H1 (cell line): ENCODE data around the gene ACVR1. TPM values are rescaled to one million over a fixed set of nuclear protein-coding genes. Genes with fewer than 3 reads are reported as not detected.

Source experiments
- CTCF ChIA-PET: fragments of 300-600 bp; sonication (Branson Sonifier 250); formaldehyde crosslinking; loops from one replicate; lab custom pipeline; 2021; ENCODE audit not compliant: partially characterized antibody; lab: Charles Lee
- POLR2A ChIA-PET: fragments of 300-600 bp; sonication (Branson Sonifier 250); formaldehyde crosslinking; loops from one replicate; lab custom pipeline; 2021; ENCODE audit warnings: inconsistent platforms; ENCODE audit not compliant: partially characterized antibody; lab: Charles Lee
- DNase-seq, 2 experiments: peaks; one replicate each; pipeline versions ENCODE4 v3.0.0 to v3.0.0-alpha.2; 2010 to 2022; ENCODE audit warnings: low spot score in 2 of 2, low read depth in 1 of 2, mixed read lengths in 1 of 2
- FAIRE-seq: peaks from 2 replicates; lab custom pipeline; 2011; peaks lifted over from hg19 to GRCh38; lab: Jason Lieb, UNC
- H2AFZ ChIP-seq: 2 replicates; pipeline ENCODE4 v1.8.1; 2012; ENCODE audit warnings: low read length, inconsistent platforms
- H2AK5ac ChIP-seq: 2 replicates; pipeline ENCODE4 v1.6.1; 2013; ENCODE audit warnings: low read depth, low read length
- H2BK120ac ChIP-seq: replicated peaks from 2 replicates; pipeline ENCODE3; 2013; ENCODE audit warnings: low read depth, low read length, inconsistent platforms
- H2BK12ac ChIP-seq: 2 replicates; pipeline ENCODE4 v1.6.1; 2013; ENCODE audit warnings: low read depth, low read length
- H2BK15ac ChIP-seq: 2 replicates; pipeline ENCODE4 v1.6.1; 2013; ENCODE audit warnings: low read length
- H2BK20ac ChIP-seq: 2 replicates; pipeline ENCODE4 v1.6.1; 2013; ENCODE audit warnings: low read length
- H2BK5ac ChIP-seq: 2 replicates; pipeline ENCODE4 v1.6.1; 2013; ENCODE audit warnings: low read depth, low read length
- H3K14ac ChIP-seq: 2 replicates; pipeline ENCODE4 v1.6.1; 2013; ENCODE audit warnings: inconsistent platforms; ENCODE audit not compliant: insufficient read length
- H3K18ac ChIP-seq: 2 replicates; pipeline ENCODE4 v1.6.1; 2013; ENCODE audit warnings: low read length; ENCODE audit errors: extremely low read depth
- H3K23ac ChIP-seq: 2 replicates; pipeline ENCODE4 v1.6.1; 2013; ENCODE audit warnings: inconsistent platforms; ENCODE audit not compliant: insufficient read length
- H3K23me2 ChIP-seq: 2 replicates; pipeline ENCODE4 v1.6.1; 2013; ENCODE audit warnings: low read depth, low read length
- H3K27ac ChIP-seq: 2 replicates; pipeline ENCODE4 v1.6.1; 2011; ENCODE audit warnings: low read depth, low read length, inconsistent platforms
- H3K27me3 ChIP-seq, 4 experiments: replicated peaks in 1 of 4; 1 replicate in 1 of 4; 2 replicates in 3 of 4; pipeline versions ENCODE4 v1.6.1 to v1.8.1; 2011 to 2013; ENCODE audit warnings: low read length in 3 of 4, mild to moderate bottlenecking in 3 of 4, inconsistent platforms in 2 of 4, mixed read lengths in 2 of 4, moderate library complexity in 1 of 4; ENCODE audit not compliant: control insufficient read depth in 3 of 4, insufficient read depth in 3 of 4; ENCODE audit errors: extremely low read depth in 1 of 4
- H3K36me3 ChIP-seq, 4 experiments: 2 replicates each; pipeline versions ENCODE4 v1.6.1 to v1.8.1; 2011 to 2013; ENCODE audit warnings: mild to moderate bottlenecking in 4 of 4, low read length in 3 of 4, moderate library complexity in 2 of 4, control low read depth in 1 of 4, inconsistent platforms in 1 of 4; ENCODE audit not compliant: insufficient read depth in 4 of 4, control insufficient read depth in 2 of 4
- H3K4ac ChIP-seq: replicated peaks from 2 replicates; pipeline ENCODE3; 2013; ENCODE audit warnings: low read length, low read depth, mixed read lengths, inconsistent platforms; ENCODE audit not compliant: insufficient read length
- H3K4me1 ChIP-seq, 4 experiments: replicated peaks in 1 of 4; 1 replicate in 1 of 4; 2 replicates in 3 of 4; pipeline versions ENCODE4 v1.6.1 to v1.8.1; 2011 to 2013; ENCODE audit warnings: low read length in 3 of 4, inconsistent platforms in 2 of 4, mixed read lengths in 1 of 4; ENCODE audit not compliant: insufficient read depth in 4 of 4, control insufficient read depth in 3 of 4
- H3K4me2 ChIP-seq, 2 experiments: 2 replicates each; pipeline versions ENCODE4 v1.6.1 to v1.8.1; 2011 to 2013; ENCODE audit warnings: low read depth in 2 of 2, low read length in 2 of 2, control low read depth in 1 of 2, inconsistent platforms in 1 of 2, mild to moderate bottlenecking in 1 of 2; ENCODE audit not compliant: insufficient read depth in 1 of 2
- H3K4me3 ChIP-seq, 4 experiments: fragments of 200-600, 300-600 bp in 1 of 4; sonication (generic), shearing (Covaris generic), sonication (Bioruptor Twin) in 1 of 4; 2 replicates each; pipeline versions ENCODE4 v1.5.1 to v1.8.1; 2011 to 2016; ENCODE audit warnings: low read length in 4 of 4, low read depth in 3 of 4, control low read depth in 2 of 4, inconsistent platforms in 2 of 4, mild to moderate bottlenecking in 2 of 4, mixed read lengths in 1 of 4, moderate library complexity in 1 of 4; ENCODE audit not compliant: insufficient read depth in 2 of 4; ENCODE audit errors: extremely low read depth in 1 of 4
- H3K56ac ChIP-seq: replicated peaks from 2 replicates; pipeline ENCODE3; 2013; ENCODE audit warnings: low read depth, mild to moderate bottlenecking, mixed read lengths, low read length, inconsistent platforms; ENCODE audit not compliant: insufficient read length
- H3K79me1 ChIP-seq: 2 replicates; pipeline ENCODE4 v1.6.1; 2013; ENCODE audit warnings: low read depth, low read length, control low read depth
- H3K79me2 ChIP-seq, 2 experiments: 2 replicates each; pipeline versions ENCODE4 v1.6.1 to v1.8.1; 2012 to 2013; ENCODE audit warnings: low read length in 2 of 2, mild to moderate bottlenecking in 2 of 2, inconsistent platforms in 1 of 2; ENCODE audit not compliant: insufficient read depth in 2 of 2, control insufficient read depth in 1 of 2
- H3K9ac ChIP-seq, 4 experiments: replicated peaks in 1 of 4; 1 replicate in 1 of 4; 2 replicates in 3 of 4; pipeline versions ENCODE4 v1.6.1 to v1.8.1; 2011 to 2013; ENCODE audit warnings: low read depth in 3 of 4, low read length in 3 of 4, control low read depth in 2 of 4, mild to moderate bottlenecking in 2 of 4, moderate library complexity in 2 of 4, inconsistent platforms in 1 of 4; ENCODE audit errors: extremely low read depth in 1 of 4
- H3K9me3 ChIP-seq, 2 experiments: 2 replicates each; pipeline versions ENCODE4 v1.6.1 to v1.8.1; 2012 to 2013; ENCODE audit warnings: mild to moderate bottlenecking in 2 of 2, moderate library complexity in 2 of 2, control low read depth in 1 of 2, inconsistent platforms in 1 of 2, low read depth in 1 of 2, low read length in 1 of 2, mixed read lengths in 1 of 2; ENCODE audit not compliant: insufficient read depth in 2 of 2
- H4K20me1 ChIP-seq, 2 experiments: replicated peaks in 1 of 2; 2 replicates each; pipeline versions ENCODE3 to v1.8.1; 2011 to 2013; ENCODE audit warnings: inconsistent platforms in 2 of 2, low read length in 2 of 2, mild to moderate bottlenecking in 1 of 2; ENCODE audit not compliant: insufficient read depth in 2 of 2, control insufficient read depth in 1 of 2
- H4K5ac ChIP-seq: 2 replicates; pipeline ENCODE4 v1.6.1; 2013; ENCODE audit warnings: low read length, low read depth, mixed read lengths, inconsistent platforms; ENCODE audit not compliant: insufficient read length
- H4K8ac ChIP-seq: 2 replicates; pipeline ENCODE4 v1.8.0; 2013; ENCODE audit warnings: mild to moderate bottlenecking, moderate library complexity, low read length, inconsistent platforms; ENCODE audit not compliant: insufficient read depth; ENCODE audit errors: extremely low read depth
- H4K91ac ChIP-seq: replicated peaks from 2 replicates; pipeline ENCODE3; 2013; ENCODE audit warnings: low read length, mixed read lengths, inconsistent platforms; ENCODE audit not compliant: insufficient read length
- ASH2L ChIP-seq: fragments of 200-600, 300-600 bp; sonication (generic); IDR thresholded peaks from one replicate; pipeline ENCODE4 v1.7.1; 2017; ENCODE audit warnings: low read length
- ATF3 ChIP-seq: IDR thresholded peaks from 2 replicates; pipeline ENCODE4 v1.6.1; 2011; ENCODE audit warnings: low read depth, mild to moderate bottlenecking, low read length; ENCODE audit not compliant: insufficient read depth
- CTBP2 ChIP-seq: IDR thresholded peaks from 2 replicates; pipeline ENCODE4 v1.7.0; 2011; ENCODE audit warnings: borderline replicate concordance, mild to moderate bottlenecking, moderate library complexity, mixed read lengths, low read length; ENCODE audit not compliant: insufficient read depth, insufficient read length
- GTF2F1 ChIP-seq: IDR thresholded peaks from 2 replicates; pipeline ENCODE4 v1.6.1; 2012; ENCODE audit warnings: low read depth, low read length, improper control_type of control experiment, borderline replicate concordance
- NANOG ChIP-seq: IDR thresholded peaks from 2 replicates; pipeline ENCODE4 v1.6.1; 2011; ENCODE audit warnings: low read length, low read depth, mild to moderate bottlenecking, inconsistent platforms; ENCODE audit not compliant: insufficient read depth, poor library complexity, severe bottlenecking
- POLR2A ChIP-seq, 2 experiments: IDR thresholded peaks; 1 replicate in 1 of 2; 2 replicates in 1 of 2; pipeline ENCODE4 v1.6.1; 2011; ENCODE audit warnings: low read depth in 2 of 2, low read length in 2 of 2, mild to moderate bottlenecking in 2 of 2; ENCODE audit errors: control extremely low read depth in 1 of 2
- POLR2AphosphoS5 ChIP-seq: IDR thresholded peaks from 2 replicates; pipeline ENCODE4 v1.6.1; 2011; ENCODE audit warnings: low read depth, low read length
- SIX5 ChIP-seq: IDR thresholded peaks from 2 replicates; pipeline ENCODE4 v1.6.1; 2011; ENCODE audit warnings: mild to moderate bottlenecking, low read depth, low read length
- SRF ChIP-seq: IDR thresholded peaks from 2 replicates; pipeline ENCODE4 v1.6.1; 2011; ENCODE audit warnings: mild to moderate bottlenecking, low read depth, low read length, moderate library complexity
- WGBS, 2 experiments: shearing (Covaris generic) in 1 of 2; methylation state at CpG; one replicate each; pipeline versions ENCODE4 v1.1.6 to v1.1.7; 2013 to 2015; ENCODE audit warnings: low lambda C conversion rate in 2 of 2, mixed read lengths in 2 of 2, inconsistent platforms in 1 of 2, low coverage in 1 of 2, missing lambda C conversion rate in 1 of 2; ENCODE audit not compliant: insufficient replicate concordance in 2 of 2, insufficient coverage in 1 of 2, insufficient read length in 1 of 2; ENCODE audit errors: extremely low coverage in 1 of 2, missing lambda C conversion rate in 1 of 2; 5-methylcytosine and 5-hydroxymethylcytosine counted together
- polyA plus RNA-seq, 7 experiments: library from polyadenylated mRNA; depleted of rRNA in 3 of 7; stranded (reverse) in 5 of 7; unstranded in 2 of 7; fragments of >200 nt in 5 of 7; fragments of 200-250 nt in 2 of 7; gene quantifications; 1 replicate in 5 of 7; 2 replicates in 1 of 7; 4 replicates in 1 of 7; pipeline versions ENCODE4 v1.2.1 to v1.2.3, GENCODE V29; 2011 to 2013; ENCODE audit warnings: missing spikeins in 2 of 7, mixed read lengths in 2 of 7
- total RNA-seq: library from RNA; stranded (reverse); fragmentation: NEBNext Ultra II Directional; extraction: Animal tissue kit (Norgen Biotek cat#: 25700); gene quantifications from 2 replicates; pipeline ENCODE4 v1.2.1, GENCODE V29; 2021

Gene ACVR1
- total and polyA plus RNA-seq, 2 of the 8 experiments (the other 6 are each of a cell fraction or from before 2014, with no cell fraction given) = 8.5 to 17.7 TPM

- H2AFZ ChIP-seq = no peak overlapping the region
- H4K5ac ChIP-seq = no peak overlapping the region
- no peak for TF ChIP-seq CTBP2
- no peak for TF ChIP-seq ASH2L
- TF ChIP-seq NANOG = no peak
- TF ChIP-seq POLR2A (IDR thresholded peaks at IDR 0.05; ENCODE audit: control extremely low read depth in 1 of 2, low read depth in 2 of 2, low read length in 2 of 2) = no peak
- TF ChIP-seq SRF = no peak
- TF ChIP-seq GTF2F1 = no peak
- no peak for TF ChIP-seq SIX5
- TF ChIP-seq ATF3 = no peak
- TF ChIP-seq POLR2AphosphoS5 = no peak
- no peak overlapping the region for H3K4me2 ChIP-seq
- H3K4me3 ChIP-seq = no peak overlapping the region
- H3K36me3 ChIP-seq = no peaks in the 10 kb centered on the region
- H4K20me1 ChIP-seq = no peaks in the 10 kb centered on the region
- H3K79me1 ChIP-seq = no peaks in the 10 kb centered on the region
- H3K18ac ChIP-seq = no peak overlapping the region
- H2BK20ac ChIP-seq = no peak overlapping the region
- no peaks in the 10 kb centered on the region for H3K79me2 ChIP-seq
- FAIRE-seq = no peak
- no peak overlapping the region for H3K14ac ChIP-seq
- H2BK5ac ChIP-seq = no peak overlapping the region
- H2BK12ac ChIP-seq = no peak overlapping the region
- no peak overlapping the region for H3K9ac ChIP-seq
- no peak overlapping the region for H3K27ac ChIP-seq
- no peak overlapping the region for H2BK15ac ChIP-seq
- H3K56ac ChIP-seq = no peak overlapping the region
- no peak overlapping the region for H2AK5ac ChIP-seq
- H4K8ac ChIP-seq = no peak overlapping the region
- peaks cover 0 to 9% (median 6%) of the 10 kb centered on the region in 4 experiments; a peak in 4 of 7 replicates for H3K4me1 ChIP-seq
- no peaks in the 10 kb centered on the region; a peak in 2 of 7 replicates for H3K27me3 ChIP-seq
- H3K4ac ChIP-seq = no peak overlapping the region
- no peak overlapping the region for H3K23ac ChIP-seq
- 88% methylated on average over 5 of the region's 5 CpGs; no CpG with 5 or more reads in 1 of the 2 experiments for WGBS, 2 experiments
- no peak for DNase-seq
- no peaks in the 10 kb centered on the region for H3K9me3 ChIP-seq
- H3K23me2 ChIP-seq = no peaks in the 10 kb centered on the region
- H2BK120ac ChIP-seq = no peak overlapping the region
- H4K91ac ChIP-seq = no peak overlapping the region
- POLR2A ChIA-PET = no interaction called here
- CTCF ChIA-PET = no interaction called here
Measured at GRCh38 chr2:157922336-157922735, 46.2 kb upstream of the ACVR1 start.
